ENCODE data around the gene TYW5. TPM values are rescaled to one million over a fixed set of nuclear protein-coding genes. Genes with fewer than 3 reads are reported as not detected.

The TYW5 gene, protein sequence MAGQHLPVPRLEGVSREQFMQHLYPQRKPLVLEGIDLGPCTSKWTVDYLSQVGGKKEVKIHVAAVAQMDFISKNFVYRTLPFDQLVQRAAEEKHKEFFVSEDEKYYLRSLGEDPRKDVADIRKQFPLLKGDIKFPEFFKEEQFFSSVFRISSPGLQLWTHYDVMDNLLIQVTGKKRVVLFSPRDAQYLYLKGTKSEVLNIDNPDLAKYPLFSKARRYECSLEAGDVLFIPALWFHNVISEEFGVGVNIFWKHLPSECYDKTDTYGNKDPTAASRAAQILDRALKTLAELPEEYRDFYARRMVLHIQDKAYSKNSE
- 3.8 TPM for polyA plus RNA-seq (2013, experiment 1 of 2)
- polyA plus RNA-seq (2013, experiment 2 of 2), result 3.8 TPM

DNA sequence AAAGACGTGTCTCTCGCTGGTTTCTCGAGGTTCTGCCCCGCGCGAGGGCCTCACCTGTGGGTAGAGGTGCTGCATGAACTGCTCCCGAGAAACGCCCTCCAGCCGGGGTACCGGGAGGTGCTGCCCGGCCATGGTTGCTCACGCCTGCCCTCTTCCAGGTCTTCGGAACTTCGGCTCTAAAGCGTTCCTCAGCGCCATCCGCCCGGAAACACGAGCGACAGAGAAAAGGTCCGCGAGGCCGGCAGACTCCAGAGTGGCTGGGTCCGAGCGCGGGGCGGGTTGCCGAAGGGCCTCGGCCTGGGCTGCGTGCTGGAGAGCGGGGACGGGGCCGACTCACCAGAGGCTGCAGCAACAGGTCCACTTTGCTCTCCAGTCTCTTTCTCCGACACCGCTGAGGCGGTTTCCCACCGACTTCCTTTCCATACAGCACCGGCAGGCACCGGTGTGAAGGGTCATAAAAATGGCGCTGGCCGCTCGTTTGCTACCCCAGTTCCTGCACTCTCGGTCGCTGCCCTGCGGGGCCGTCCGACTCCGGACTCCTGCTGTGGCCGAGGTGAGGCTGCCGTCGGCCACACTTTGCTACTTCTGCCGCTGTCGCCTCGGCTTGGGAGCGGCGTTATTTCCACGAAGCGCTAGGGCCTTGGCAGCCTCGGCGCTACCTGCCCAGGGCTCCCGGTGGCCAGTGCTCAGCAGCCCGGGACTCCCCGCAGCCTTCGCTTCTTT lies at the start of gene TYW5, which contains the start of gene MAIP1:
TSS of gene TYW5 (minus strand) at position 153 of the 723 bp plus-strand sequence. CDS start at position 132, 21 bp downstream.
TSS of gene MAIP1 (plus strand) at position 244 of the 723 bp plus-strand sequence. CDS start at position 461, 217 bp downstream.
- under 1% methylated on average over 64 of the region's 64 CpGs for WGBS
- H3K4ac ChIP-seq (ENCODE audit: low read depth in 1 of 2, low read length in 2 of 2), result peak within 1 kb of the TSS; percentile 96 to 98
- peak within 1 kb of the TSS; percentile 95 for H3K9ac ChIP-seq (ENCODE audit: low read length)
- peak within 1 kb of the TSS; percentile 97 to 99 for H3K18ac ChIP-seq (ENCODE audit: low read depth in 1 of 2, low read length in 2 of 2)
- no peak within 1 kb of the TSS for H2AK5ac ChIP-seq (ENCODE audit: low read length, severe bottlenecking)
- peaks cover 6% of the 10 kb centered on the region for H3K79me1 ChIP-seq (replicated peaks; ENCODE audit: low read length, poor library complexity, severe bottlenecking)
- H3K27ac ChIP-seq (ENCODE audit: low read length, poor library complexity, severe bottlenecking), result peak within 1 kb of the TSS; percentile 95
- peak within 1 kb of the TSS; percentile 100 for H4K8ac ChIP-seq (ENCODE audit: low read length)
- peaks cover under 1 to 28% of the 10 kb centered on the region in 2 experiments for H3K36me3 ChIP-seq (ENCODE audit: control insufficient read depth in 1 of 2, insufficient read depth in 2 of 2, low read depth in 1 of 2, low read length in 2 of 2)
- H2AFZ ChIP-seq (ENCODE audit: low read depth, low read length), result peak within 1 kb of the TSS; percentile 96
- H2BK12ac ChIP-seq (ENCODE audit: low read length in 2 of 2), result peak within 1 kb of the TSS in 1 of 2 experiments; percentile 59
- H4K91ac ChIP-seq (ENCODE audit: low read length), result peak within 1 kb of the TSS; percentile 100
- peaks cover 12% of the 10 kb centered on the region for H3K4me1 ChIP-seq (ENCODE audit: control insufficient read depth, insufficient read depth, low read depth, low read length)
- H3K9me3 ChIP-seq (ENCODE audit: control insufficient read depth, low read length), result no peaks in the 10 kb centered on the region
- H3K14ac ChIP-seq (ENCODE audit: low read length in 2 of 2), result peak within 1 kb of the TSS in 1 of 2 experiments; percentile 83
- H2BK5ac ChIP-seq (ENCODE audit: low read depth, low read length, poor library complexity, severe bottlenecking), result peak within 1 kb of the TSS; percentile 86
- peak; percentile 89 for DNase-seq
- peak within 1 kb of the TSS; percentile 99 for H2BK120ac ChIP-seq (ENCODE audit: low read depth, low read length)
- H3K27me3 ChIP-seq (ENCODE audit: control insufficient read depth in 1 of 2, insufficient read depth in 1 of 2, low read length in 2 of 2), result no peaks in the 10 kb centered on the region
- H2BK15ac ChIP-seq (ENCODE audit: low read depth, poor library complexity, severe bottlenecking), result peak within 1 kb of the TSS; percentile 99
- H3K23ac ChIP-seq (ENCODE audit: low read length in 2 of 2), result peak within 1 kb of the TSS in 1 of 2 experiments; percentile 67
- H3K4me3 ChIP-seq (ENCODE audit: insufficient read depth in 1 of 2, low read depth in 1 of 2, low read length in 2 of 2), result peak within 1 kb of the TSS; percentile 96 to 99
- H3K4me2 ChIP-seq (ENCODE audit: low read length, poor library complexity, severe bottlenecking), result peak within 1 kb of the TSS; percentile 91

DNA sequence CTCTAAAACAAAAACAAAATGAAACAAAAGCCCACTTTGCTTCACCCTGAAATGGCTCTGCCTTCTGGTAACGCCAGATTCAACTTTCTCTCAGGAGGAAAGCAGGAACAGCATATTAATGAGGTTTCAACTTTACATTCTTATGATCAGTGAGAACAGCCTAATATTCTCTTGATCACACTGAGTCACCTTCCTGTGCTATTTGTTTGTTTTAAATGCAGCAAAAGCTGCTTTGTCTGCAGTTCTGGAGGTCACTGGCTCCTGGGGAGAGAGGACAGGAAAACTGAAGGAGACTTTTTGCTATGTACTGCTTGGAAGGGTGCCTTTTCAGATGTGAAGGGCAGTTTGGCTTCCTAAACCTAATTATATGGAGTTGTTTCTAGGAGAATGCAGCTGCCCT lies 48.2 kb upstream of the TYW5 start:
- Histone ChIP-seq H3K4ac (ENCODE audit: low read depth in 1 of 2, low read length in 2 of 2) (peak overlapping the region in 1 of 2 experiments; percentile 67), H3K27ac (ENCODE audit: low read length, poor library complexity, severe bottlenecking) (peak overlapping the region; percentile 55), H3K79me1 (replicated peaks; ENCODE audit: low read length, poor library complexity, severe bottlenecking) (no peaks in the 10 kb centered on the region), H2BK15ac (ENCODE audit: low read depth, poor library complexity, severe bottlenecking) (no peak overlapping the region), H2BK5ac (ENCODE audit: low read depth, low read length, poor library complexity, severe bottlenecking) (no peak overlapping the region), H3K18ac (ENCODE audit: low read depth in 1 of 2, low read length in 2 of 2) (peak overlapping the region; percentile 16 to 96), H3K4me3 (ENCODE audit: insufficient read depth in 1 of 2, low read depth in 1 of 2, low read length in 2 of 2) (no peak overlapping the region), H3K9ac (ENCODE audit: low read length) (no peak overlapping the region), H2BK12ac (ENCODE audit: low read length in 2 of 2) (peak overlapping the region in 1 of 2 experiments; percentile 5), H2AK5ac (ENCODE audit: low read length, severe bottlenecking) (no peak overlapping the region), H2AFZ (ENCODE audit: low read depth, low read length) (no peak overlapping the region), H4K91ac (ENCODE audit: low read length) (no peak overlapping the region), H3K4me1 (ENCODE audit: control insufficient read depth, insufficient read depth, low read depth, low read length) (peaks cover 2% of the 10 kb centered on the region), H4K8ac (ENCODE audit: low read length) (no peak overlapping the region), H2BK120ac (ENCODE audit: low read depth, low read length) (no peak overlapping the region), H3K4me2 (ENCODE audit: low read length, poor library complexity, severe bottlenecking) (no peak overlapping the region), H3K27me3 (ENCODE audit: control insufficient read depth in 1 of 2, insufficient read depth in 1 of 2, low read length in 2 of 2) (no peaks in the 10 kb centered on the region), H3K23ac (ENCODE audit: low read length in 2 of 2) (no peak overlapping the region), H3K14ac (ENCODE audit: low read length in 2 of 2) (no peak overlapping the region), H3K9me3 (ENCODE audit: control insufficient read depth, low read length) (no peaks in the 10 kb centered on the region), H3K36me3 (ENCODE audit: control insufficient read depth in 1 of 2, insufficient read depth in 2 of 2, low read depth in 1 of 2, low read length in 2 of 2) (no peaks in the 10 kb centered on the region)
- DNase-seq, result peak; percentile 45
- no CpG with 5 or more reads among the region's 1 CpG for WGBS

DNA sequence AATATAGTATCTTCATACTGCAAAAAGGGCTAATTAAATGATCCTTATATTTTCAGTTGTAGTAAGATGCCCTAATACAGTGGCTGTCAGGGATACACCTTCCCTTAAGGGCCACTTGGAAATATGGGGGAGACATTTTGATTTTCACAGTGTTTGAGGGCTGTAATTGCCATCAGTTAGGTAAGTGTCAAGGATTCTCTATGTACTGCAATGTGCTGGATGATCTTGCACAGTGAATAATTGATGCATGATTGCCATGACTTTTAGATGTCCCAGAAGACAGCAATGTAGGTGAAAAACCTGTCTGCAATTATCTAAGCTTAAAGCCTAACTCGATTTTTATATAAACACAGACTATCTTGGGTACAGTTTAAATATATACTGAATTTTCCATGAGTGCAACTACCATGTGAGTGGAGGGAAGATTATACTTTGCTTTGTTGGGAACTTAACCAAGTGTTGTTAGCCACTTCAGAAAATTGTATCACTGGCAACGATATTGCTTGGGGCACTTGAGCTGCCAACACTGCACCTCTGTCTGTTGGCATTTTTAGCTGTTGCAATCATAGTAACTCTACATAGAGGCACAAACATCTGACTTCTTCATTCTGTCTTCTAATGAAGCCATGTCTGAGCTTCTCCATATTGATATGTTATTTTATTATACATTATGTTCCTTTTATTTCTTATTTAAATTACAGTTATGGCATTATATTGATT lies 45.3 kb upstream of the TYW5 start:
- Histone ChIP-seq H3K79me1 (replicated peaks; ENCODE audit: low read length, poor library complexity, severe bottlenecking) (no peaks in the 10 kb centered on the region), H3K27me3 (ENCODE audit: control insufficient read depth in 1 of 2, insufficient read depth in 1 of 2, low read length in 2 of 2) (no peaks in the 10 kb centered on the region)

More for the DNA sequence above, 45.3 kb upstream of the TYW5 start:
- no peak overlapping the region for H4K8ac ChIP-seq (ENCODE audit: low read length)
- no peak overlapping the region for H2BK12ac ChIP-seq (ENCODE audit: low read length in 2 of 2)
- no peak overlapping the region for H2BK5ac ChIP-seq (ENCODE audit: low read depth, low read length, poor library complexity, severe bottlenecking)
- no peak overlapping the region for H2AK5ac ChIP-seq (ENCODE audit: low read length, severe bottlenecking)
- H3K23ac ChIP-seq (ENCODE audit: low read length in 2 of 2), result no peak overlapping the region
- H3K14ac ChIP-seq (ENCODE audit: low read length in 2 of 2), result no peak overlapping the region
- H3K18ac ChIP-seq (ENCODE audit: low read depth in 1 of 2, low read length in 2 of 2), result no peak overlapping the region
- no peak overlapping the region for H3K4ac ChIP-seq (ENCODE audit: low read depth in 1 of 2, low read length in 2 of 2)
- H3K9me3 ChIP-seq (ENCODE audit: control insufficient read depth, low read length), result no peaks in the 10 kb centered on the region
- no peak overlapping the region for H3K4me3 ChIP-seq (ENCODE audit: insufficient read depth in 1 of 2, low read depth in 1 of 2, low read length in 2 of 2)
- H3K36me3 ChIP-seq (ENCODE audit: control insufficient read depth in 1 of 2, insufficient read depth in 2 of 2, low read depth in 1 of 2, low read length in 2 of 2), result no peaks in the 10 kb centered on the region
- 100% methylated on average over 1 of the region's 2 CpGs for WGBS
- no peak overlapping the region for H2BK15ac ChIP-seq (ENCODE audit: low read depth, poor library complexity, severe bottlenecking)
- H2BK120ac ChIP-seq (ENCODE audit: low read depth, low read length), result no peak overlapping the region
- DNase-seq, result no peak
- no peak overlapping the region for H3K4me2 ChIP-seq (ENCODE audit: low read length, poor library complexity, severe bottlenecking)
- no peak overlapping the region for H3K9ac ChIP-seq (ENCODE audit: low read length)
- no peak overlapping the region for H3K27ac ChIP-seq (ENCODE audit: low read length, poor library complexity, severe bottlenecking)
- H4K91ac ChIP-seq (ENCODE audit: low read length), result no peak overlapping the region
- H2AFZ ChIP-seq (ENCODE audit: low read depth, low read length), result no peak overlapping the region
- peaks cover 4% of the 10 kb centered on the region for H3K4me1 ChIP-seq (ENCODE audit: control insufficient read depth, insufficient read depth, low read depth, low read length)
